Prostate gland (tissue), 2 donors: ENCODE measurements around the gene CAMK1. TPM values are rescaled to one million over a fixed set of nuclear protein-coding genes. Genes with fewer than 3 reads are reported as not detected.

ENCODE experiments used
- DNase-seq: peaks from one replicate; pipeline ENCODE4 v3.0.0-alpha.2; 2019; ENCODE audit warnings: low spot score
- H3K27ac ChIP-seq, 2 donors: fragments of 200-600 bp; sonication (generic); 2 replicates each; pipeline ENCODE4 v1.5.1; 2017 to 2019
- H3K27me3 ChIP-seq: fragments of 200-600 bp; sonication (generic); replicated peaks from 2 replicates; pipeline ENCODE4 v1.5.1; 2019; ENCODE audit not compliant: insufficient read depth
- H3K36me3 ChIP-seq, 2 donors: fragments of 200-600 bp; sonication (generic); 1 replicate in 1 of 2; 2 replicates in 1 of 2; pipeline versions ENCODE4 v1.5.1 to v1.8.1; 2017 to 2019
- H3K4me1 ChIP-seq: fragments of 200-600 bp; sonication (generic); replicated peaks from 2 replicates; pipeline ENCODE4 v1.5.1; 2019
- H3K4me3 ChIP-seq, 2 donors: fragments of 200-600 bp; sonication (generic); 2 replicates each; pipeline ENCODE4 v1.5.1; 2017 to 2019
- H3K9me3 ChIP-seq: fragments of 200-600 bp; sonication (generic); 2 replicates; pipeline ENCODE4 v1.5.1; 2017
- POLR2A ChIP-seq: fragments of 450-650 bp; IDR thresholded peaks from one replicate; pipeline ENCODE4 v1.6.1; 2016; ENCODE audit warnings: antibody characterized with exemption, mild to moderate bottlenecking
- POLR2AphosphoS5 ChIP-seq: sonication (generic); formaldehyde crosslinking; IDR thresholded peaks from one replicate; pipeline ENCODE4 v1.6.1; 2017; ENCODE audit warnings: antibody characterized with exemption
- WGBS: methylation state at CpG from one replicate; pipeline ENCODE4 v1.1.5; 2018; 5-methylcytosine and 5-hydroxymethylcytosine counted together
- intact Hi-C: fragments of 100-400 bp; cut with DNase I; formaldehyde crosslinking; loops from one replicate; pipeline ENCODE4 v1.14.2; 2022
- total RNA-seq, 2 donors: library from RNA; depleted of rRNA; stranded (reverse); fragments of >200 nt; gene quantifications; one replicate each; pipeline ENCODE4 v1.1.0, GENCODE V29; 2016
- TF ChIP-seq, protein P1 (sequence below), 4 experiments: fragments of 200-600 bp in 2 of 4; fragments of 450-650 bp in 2 of 4; sonication (generic) in 2 of 4; IDR thresholded peaks; 1 replicate in 3 of 4; 2 replicates in 1 of 4; pipeline ENCODE4 v1.5.1; 2016 to 2019; ENCODE audit warnings: antibody characterized with exemption in 4 of 4, mild to moderate bottlenecking in 2 of 4, moderate library complexity in 2 of 4

The CAMK1 gene
- total RNA-seq, 2 donors from 2014 or later: 74.4 to 167 TPM

DNA sequence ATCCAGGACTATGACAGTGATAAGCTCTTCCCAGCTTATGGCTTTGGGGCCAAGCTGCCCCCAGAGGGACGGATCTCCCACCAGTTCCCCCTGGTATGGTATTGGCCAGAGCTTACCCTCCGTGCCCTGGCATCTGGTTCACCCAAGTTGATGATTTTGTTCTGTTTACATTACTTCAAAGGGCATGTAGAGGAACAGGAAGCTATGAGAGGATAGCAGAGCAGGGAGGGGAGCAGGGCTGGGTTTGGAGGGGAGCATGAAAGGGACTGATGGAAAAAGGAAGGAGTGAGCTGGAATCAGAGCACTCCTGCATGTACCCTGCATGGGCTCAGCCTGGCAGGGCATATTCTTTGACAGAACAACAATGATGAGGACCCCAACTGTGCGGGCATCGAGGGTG is 51.6 kb downstream of the CAMK1 start:
- H3K27me3 ChIP-seq: no peaks in the 10 kb centered on the region
- intact Hi-C loops: no loop called here
- H3K9me3 ChIP-seq: no peaks in the 10 kb centered on the region
- no peak for DNase-seq
- H3K36me3 ChIP-seq: no peaks in the 10 kb centered on the region
- no peaks in the 10 kb centered on the region for H3K4me1 ChIP-seq
- TF ChIP-seq, protein P1, sequence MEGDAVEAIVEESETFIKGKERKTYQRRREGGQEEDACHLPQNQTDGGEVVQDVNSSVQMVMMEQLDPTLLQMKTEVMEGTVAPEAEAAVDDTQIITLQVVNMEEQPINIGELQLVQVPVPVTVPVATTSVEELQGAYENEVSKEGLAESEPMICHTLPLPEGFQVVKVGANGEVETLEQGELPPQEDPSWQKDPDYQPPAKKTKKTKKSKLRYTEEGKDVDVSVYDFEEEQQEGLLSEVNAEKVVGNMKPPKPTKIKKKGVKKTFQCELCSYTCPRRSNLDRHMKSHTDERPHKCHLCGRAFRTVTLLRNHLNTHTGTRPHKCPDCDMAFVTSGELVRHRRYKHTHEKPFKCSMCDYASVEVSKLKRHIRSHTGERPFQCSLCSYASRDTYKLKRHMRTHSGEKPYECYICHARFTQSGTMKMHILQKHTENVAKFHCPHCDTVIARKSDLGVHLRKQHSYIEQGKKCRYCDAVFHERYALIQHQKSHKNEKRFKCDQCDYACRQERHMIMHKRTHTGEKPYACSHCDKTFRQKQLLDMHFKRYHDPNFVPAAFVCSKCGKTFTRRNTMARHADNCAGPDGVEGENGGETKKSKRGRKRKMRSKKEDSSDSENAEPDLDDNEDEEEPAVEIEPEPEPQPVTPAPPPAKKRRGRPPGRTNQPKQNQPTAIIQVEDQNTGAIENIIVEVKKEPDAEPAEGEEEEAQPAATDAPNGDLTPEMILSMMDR (IDR thresholded peaks at IDR 0.05): no peak
- no peak for TF ChIP-seq POLR2A
- TF ChIP-seq POLR2AphosphoS5: no peak
- no peak overlapping the region for H3K27ac ChIP-seq
- H3K4me3 ChIP-seq: no peak overlapping the region
- 72% methylated on average over 4 of the region's 4 CpGs for WGBS

DNA sequence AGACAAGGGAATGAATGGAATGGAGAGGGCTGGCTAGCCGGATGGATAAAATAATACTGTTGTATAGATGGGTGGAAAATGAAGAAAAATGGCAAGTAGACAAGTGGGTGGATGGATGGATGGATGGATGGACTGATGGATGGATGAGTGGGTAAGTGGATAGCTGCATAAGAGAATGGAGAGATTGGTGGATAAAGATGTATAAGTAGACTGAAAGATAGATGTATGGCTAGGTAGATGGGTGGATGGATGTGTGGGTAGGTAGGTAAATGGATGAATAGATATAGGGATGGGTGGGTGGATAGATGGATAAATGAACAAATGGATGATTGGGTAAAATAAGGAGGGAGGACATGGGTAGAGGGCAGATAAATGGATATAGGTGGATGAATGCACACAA is 52.2 kb downstream of the CAMK1 start:
- WGBS: 94% methylated on average over 1 of the region's 1 CpG
- no peaks in the 10 kb centered on the region for H3K36me3 ChIP-seq
- no peaks in the 10 kb centered on the region for H3K4me1 ChIP-seq
- no peak overlapping the region for H3K4me3 ChIP-seq
- DNase-seq: no peak
- intact Hi-C loops: loop anchor here (2.0 kb wide), 1 partner anchor 229 kb away; no protein-coding TSS in a partner anchor
- no peaks in the 10 kb centered on the region for H3K27me3 ChIP-seq
- TF ChIP-seq, protein P1 (IDR thresholded peaks at IDR 0.05): no peak
- TF ChIP-seq POLR2A (no peak), POLR2AphosphoS5 (no peak)
- no peaks in the 10 kb centered on the region for H3K9me3 ChIP-seq
- H3K27ac ChIP-seq: no peak overlapping the region

DNA sequence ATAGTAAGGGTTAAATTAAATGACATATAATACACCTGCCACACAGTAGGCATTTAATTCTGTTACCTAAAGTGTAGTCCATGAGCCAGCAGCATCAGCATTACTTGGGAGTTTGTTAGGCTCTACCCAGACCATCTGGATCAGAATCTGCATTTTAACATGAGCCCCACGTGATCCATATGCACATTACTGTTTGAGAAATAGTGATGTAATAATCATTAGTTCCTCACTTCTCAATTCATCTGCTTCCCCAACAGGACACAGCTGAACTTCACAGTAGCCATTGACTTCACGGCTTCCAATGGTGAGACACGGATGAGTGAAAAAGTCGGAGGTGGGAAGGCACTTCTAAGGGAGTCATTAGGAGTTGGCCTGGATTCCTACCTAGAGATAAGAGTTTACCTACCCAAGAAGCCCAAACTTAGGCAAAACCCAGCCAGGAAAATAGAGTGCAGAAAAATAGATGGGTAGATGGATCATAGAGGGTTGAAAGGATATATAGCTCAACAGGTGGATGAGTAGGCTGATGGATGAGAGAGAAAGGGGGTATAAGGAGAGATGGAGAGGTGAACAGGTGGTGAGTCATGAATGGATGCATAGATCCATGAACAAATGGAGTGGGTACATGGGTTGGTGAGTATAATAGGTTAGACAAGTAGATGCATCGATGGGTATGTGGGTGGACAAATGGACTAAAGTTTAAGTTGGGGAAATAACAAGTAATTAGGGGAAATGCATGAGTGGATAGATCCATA is 52.8 kb downstream of the CAMK1 start:
- Histone ChIP-seq H3K27ac (no peak overlapping the region), H3K4me3 (no peak overlapping the region), H3K27me3 (no peaks in the 10 kb centered on the region), H3K4me1 (no peaks in the 10 kb centered on the region), H3K36me3 (no peaks in the 10 kb centered on the region), H3K9me3 (no peaks in the 10 kb centered on the region)
- no peak for TF ChIP-seq POLR2A
- TF ChIP-seq, protein P1 (IDR thresholded peaks at IDR 0.05): no peak
- no peak for TF ChIP-seq POLR2AphosphoS5
- intact Hi-C loops: loop anchor here (2.0 kb wide), 1 partner anchor 230 kb away; no protein-coding TSS in a partner anchor
- WGBS: 81% methylated on average over 5 of the region's 5 CpGs
- no peak for DNase-seq

DNA sequence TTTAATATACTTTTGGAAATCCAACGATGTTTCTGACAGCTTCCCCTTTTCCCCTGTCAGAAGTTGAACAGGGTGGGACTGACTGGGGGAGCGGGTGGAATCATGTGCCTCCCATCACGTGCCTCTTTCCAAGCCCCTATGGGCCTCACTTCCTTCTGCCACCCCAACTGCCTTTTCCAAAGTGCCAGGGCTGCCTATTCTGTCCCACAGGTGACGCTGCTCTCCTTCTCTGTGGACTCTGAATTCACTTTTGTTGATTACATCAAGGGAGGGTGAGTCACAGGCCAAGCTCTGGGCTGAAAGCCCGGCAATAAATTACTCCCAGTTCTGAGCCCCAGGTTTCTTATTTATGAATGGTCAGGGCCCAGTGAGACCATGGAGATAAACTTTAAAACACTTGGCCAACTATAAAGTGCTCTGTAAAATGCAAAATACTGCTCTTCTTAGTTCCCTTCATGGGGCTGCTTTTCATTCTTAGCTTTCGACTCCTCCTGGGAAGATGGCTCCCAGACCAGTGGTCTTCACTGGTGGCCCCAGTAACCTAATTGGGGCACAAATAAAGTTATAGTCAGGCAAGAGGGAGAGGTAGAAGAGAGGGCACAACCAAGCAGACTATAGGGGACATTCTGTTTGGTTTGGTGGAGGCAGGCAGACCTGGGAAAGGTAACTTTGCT is 53.8 kb downstream of the CAMK1 start:
- WGBS: 16% methylated on average over 6 of the region's 6 CpGs
- no peaks in the 10 kb centered on the region for H3K4me1 ChIP-seq

More for the DNA sequence above, 53.8 kb downstream of the CAMK1 start:
- TF ChIP-seq POLR2AphosphoS5 (peak; percentile 95), POLR2A (no peak)
- TF ChIP-seq, protein P1 (IDR thresholded peaks at IDR 0.05): peak; percentile 37 to 92 (median 84)
- H3K4me3 ChIP-seq: no peak overlapping the region
- no peaks in the 10 kb centered on the region for H3K36me3 ChIP-seq
- peak; percentile 85 for DNase-seq
- intact Hi-C loops: loop anchor here (2.0 kb wide), 1 partner anchor 231 kb away; no protein-coding TSS in a partner anchor
- H3K27ac ChIP-seq: peak overlapping the region; percentile 21 to 38
- H3K9me3 ChIP-seq: no peaks in the 10 kb centered on the region
- H3K27me3 ChIP-seq: no peaks in the 10 kb centered on the region
